Uterus (tissue), 2 donors: Measurements from ENCODE around the gene METTL24.

ENCODE experiments used
- CTCF ChIP-seq, 4 experiments: fragments of 200-600 bp in 2 of 4; fragments of 450-650 bp in 2 of 4; sonication (generic) in 2 of 4; IDR thresholded peaks; one replicate each; pipeline ENCODE4 v1.5.1; 2016 to 2019; ENCODE audit warnings: antibody characterized with exemption in 4 of 4, mild to moderate bottlenecking in 2 of 4, moderate library complexity in 1 of 4
- POLR2A ChIP-seq, 2 donors: fragments of 450-650 bp; IDR thresholded peaks; one replicate each; pipeline ENCODE4 v1.6.1; 2016; ENCODE audit warnings: antibody characterized with exemption in 2 of 2, mild to moderate bottlenecking in 1 of 2, moderate library complexity in 1 of 2

GRCh38 chr6:110354153-110354552 is 4.0 kb downstream of the METTL24 start:
- TF ChIP-seq CTCF (IDR thresholded peaks at IDR 0.05) (no peak), POLR2A (IDR thresholded peaks at IDR 0.05) (no peak)
